Measurements from ENCODE around the gene SUPT16H. TPM values are rescaled to one million over a fixed set of nuclear protein-coding genes. Genes with fewer than 3 reads are reported as not detected.

The SUPT16H gene
- total and polyA plus RNA-seq, 2 of the 8 experiments (the other 6 are each of a cell fraction or from before 2014, with no cell fraction given), result 138 to 201 TPM

- Histone ChIP-seq H2BK5ac (ENCODE audit: low read depth, low read length) (no peak overlapping the region), H3K9me3 (ENCODE audit: insufficient read depth in 2 of 2, low read depth in 1 of 2, low read length in 1 of 2) (no peaks in the 10 kb centered on the region), H2BK20ac (ENCODE audit: low read length) (no peak overlapping the region), H4K8ac (ENCODE audit: extremely low read depth, insufficient read depth, low read length) (no peak overlapping the region), H3K4me2 (ENCODE audit: insufficient read depth in 1 of 2, low read depth in 2 of 2, low read length in 2 of 2) (no peak overlapping the region), H2BK12ac (ENCODE audit: low read depth, low read length) (no peak overlapping the region), H3K79me2 (ENCODE audit: control insufficient read depth in 1 of 2, insufficient read depth in 2 of 2, low read length in 2 of 2) (peaks cover 0 to 4% of the 10 kb centered on the region in 2 experiments; a peak in 1 of 4 replicates), H3K27ac (ENCODE audit: low read depth, low read length) (no peak overlapping the region), H2AFZ (ENCODE audit: low read length) (no peak overlapping the region), H4K91ac (replicated peaks; ENCODE audit: insufficient read length, low read length) (no peak overlapping the region), H4K5ac (ENCODE audit: insufficient read length, low read depth, low read length) (no peak overlapping the region), H3K27me3 (replicated peaks in 1 of 4; ENCODE audit: control insufficient read depth in 3 of 4, extremely low read depth in 1 of 4, insufficient read depth in 3 of 4, low read length in 3 of 4) (no peaks in the 10 kb centered on the region), H3K18ac (ENCODE audit: extremely low read depth, low read length) (no peak overlapping the region), H3K23me2 (ENCODE audit: low read depth, low read length) (no peaks in the 10 kb centered on the region), H3K36me3 (ENCODE audit: control insufficient read depth in 2 of 4, insufficient read depth in 4 of 4, low read length in 3 of 4) (peaks cover 33 to 92% (median 80%) of the 10 kb centered on the region in 4 experiments), H3K79me1 (ENCODE audit: low read depth, low read length) (no peaks in the 10 kb centered on the region), H4K20me1 (replicated peaks in 1 of 2; ENCODE audit: control insufficient read depth in 1 of 2, insufficient read depth in 2 of 2, low read length in 2 of 2) (peaks cover 0 to 3% of the 10 kb centered on the region in 2 experiments), H3K4me3 (ENCODE audit: extremely low read depth in 1 of 4, insufficient read depth in 2 of 4, low read depth in 3 of 4, low read length in 4 of 4) (no peak overlapping the region), H3K4ac (replicated peaks; ENCODE audit: insufficient read length, low read depth, low read length) (no peak overlapping the region), H3K4me1 (replicated peaks in 1 of 4; ENCODE audit: control insufficient read depth in 3 of 4, insufficient read depth in 4 of 4, low read length in 3 of 4) (no peaks in the 10 kb centered on the region), H2BK120ac (replicated peaks; ENCODE audit: low read depth, low read length) (no peak overlapping the region), H3K23ac (ENCODE audit: insufficient read length) (no peak overlapping the region), H3K14ac (ENCODE audit: insufficient read length) (no peak overlapping the region), H2BK15ac (ENCODE audit: low read length) (no peak overlapping the region), H3K9ac (replicated peaks in 1 of 4; ENCODE audit: extremely low read depth in 1 of 4, low read depth in 3 of 4, low read length in 3 of 4) (no peak overlapping the region), H2AK5ac (ENCODE audit: low read depth, low read length) (no peak overlapping the region), H3K56ac (replicated peaks; ENCODE audit: insufficient read length, low read depth, low read length) (no peak overlapping the region)
- DNase-seq (ENCODE audit: low read depth in 1 of 2, low spot score in 2 of 2) (no peak), FAIRE-seq (no peak)
- 97% methylated on average over 6 of the region's 6 CpGs; no CpG with 5 or more reads in 1 of the 2 experiments for WGBS, 2 experiments (ENCODE audit: extremely low coverage in 1 of 2, insufficient coverage in 1 of 2, insufficient read length in 1 of 2, insufficient replicate concordance in 2 of 2, low coverage in 1 of 2, low lambda C conversion rate in 2 of 2, missing lambda C conversion rate in 1 of 2)
- ChIA-PET POLR2A (ENCODE audit: partially characterized antibody) (interaction anchor here (0.7 to 1.6 kb wide), 6 partner anchors 13 to 122 kb away, joined by 3 to 5 read pairs (median 3); no protein-coding TSS in a partner anchor), CTCF (ENCODE audit: partially characterized antibody) (no interaction called here)
- TF ChIP-seq TCF12 (IDR thresholded peaks at IDR 0.05; ENCODE audit: low read depth, low read length), result no peak
- TF ChIP-seq SIRT6 (IDR thresholded peaks at IDR 0.05; ENCODE audit: low read length), result no peak
- no peak for TF ChIP-seq TAF1 (IDR thresholded peaks at IDR 0.05; ENCODE audit: low read depth, low read length)
- TF ChIP-seq CHD1 (IDR thresholded peaks at IDR 0.05; ENCODE audit: low read depth, low read length), result no peak
- no peak for TF ChIP-seq YY1 (IDR thresholded peaks at IDR 0.05; ENCODE audit: low read depth, low read length)
- no peak for TF ChIP-seq CBX5 (IDR thresholded peaks at IDR 0.05; ENCODE audit: low read depth, low read length)
- TF ChIP-seq KDM1A (IDR thresholded peaks at IDR 0.05; ENCODE audit: borderline replicate concordance, low read length), result no peak
- no peak for TF ChIP-seq NANOG (IDR thresholded peaks at IDR 0.05; ENCODE audit: insufficient read depth, low read depth, low read length, poor library complexity, severe bottlenecking)
- no peak for TF ChIP-seq RNF2 (IDR thresholded peaks at IDR 0.05; ENCODE audit: borderline replicate concordance, low read depth, low read length, missing control alignments, poor library complexity, severe bottlenecking)
- no peak for TF ChIP-seq CTBP2 (IDR thresholded peaks at IDR 0.05; ENCODE audit: borderline replicate concordance, insufficient read depth, insufficient read length, low read length)
- TF ChIP-seq SAP30 (IDR thresholded peaks at IDR 0.05; ENCODE audit: insufficient read depth, insufficient replicate concordance, low read length), result no peak
- no peak for TF ChIP-seq GABPA (IDR thresholded peaks at IDR 0.05; ENCODE audit: borderline replicate concordance, insufficient read depth, low read length)
- TF ChIP-seq, protein P1, sequence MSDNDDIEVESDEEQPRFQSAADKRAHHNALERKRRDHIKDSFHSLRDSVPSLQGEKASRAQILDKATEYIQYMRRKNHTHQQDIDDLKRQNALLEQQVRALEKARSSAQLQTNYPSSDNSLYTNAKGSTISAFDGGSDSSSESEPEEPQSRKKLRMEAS (IDR thresholded peaks at IDR 0.05), result no peak
Observed at GRCh38 chr14:21367582-21368144, 16.2 kb downstream of the SUPT16H start.
